Measurements from ENCODE around the gene FLII.

DNA sequence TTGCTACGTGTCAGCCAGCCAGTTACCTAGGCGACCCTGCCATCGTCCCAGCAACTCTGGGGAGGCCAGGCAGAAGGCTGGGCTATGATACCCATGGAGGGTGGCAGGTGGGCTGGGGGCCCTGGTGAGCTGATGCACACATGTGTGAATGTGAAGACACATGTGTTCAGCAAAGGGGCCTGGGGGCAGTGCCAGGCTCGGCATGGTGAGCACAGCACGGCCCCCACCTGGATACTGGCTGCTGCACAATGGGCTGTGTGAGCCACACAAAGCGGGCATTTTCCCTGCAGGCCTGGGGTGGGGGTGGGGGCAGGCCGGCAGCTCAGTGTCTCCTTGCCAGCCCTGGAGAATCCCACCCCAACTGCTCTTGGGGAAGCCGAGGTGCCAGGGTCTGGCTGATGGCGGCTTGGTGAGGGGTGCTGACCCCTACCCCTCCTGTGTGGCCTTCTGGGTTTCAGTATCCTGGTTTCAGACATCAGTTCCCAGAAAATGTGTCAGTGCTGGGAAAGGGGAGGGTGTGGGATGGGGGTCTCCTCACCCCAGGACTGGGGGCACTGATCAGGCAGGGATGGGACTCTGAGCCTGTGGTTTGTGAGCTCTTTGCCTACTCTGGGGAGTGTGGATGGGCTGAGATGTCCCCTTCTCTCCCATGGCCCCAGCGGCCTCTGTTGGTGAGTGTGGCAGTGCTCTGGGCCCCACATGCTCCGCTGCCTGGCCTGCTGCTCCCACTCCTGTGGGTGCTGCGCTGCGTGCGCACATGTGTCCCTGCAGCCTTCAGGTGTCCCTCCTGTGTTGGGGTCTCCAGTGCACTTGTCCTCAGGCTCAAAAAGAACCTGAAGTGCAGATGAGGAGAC, 28.0 kb downstream of the FLII start:
- TF ChIP-seq, protein P1, sequence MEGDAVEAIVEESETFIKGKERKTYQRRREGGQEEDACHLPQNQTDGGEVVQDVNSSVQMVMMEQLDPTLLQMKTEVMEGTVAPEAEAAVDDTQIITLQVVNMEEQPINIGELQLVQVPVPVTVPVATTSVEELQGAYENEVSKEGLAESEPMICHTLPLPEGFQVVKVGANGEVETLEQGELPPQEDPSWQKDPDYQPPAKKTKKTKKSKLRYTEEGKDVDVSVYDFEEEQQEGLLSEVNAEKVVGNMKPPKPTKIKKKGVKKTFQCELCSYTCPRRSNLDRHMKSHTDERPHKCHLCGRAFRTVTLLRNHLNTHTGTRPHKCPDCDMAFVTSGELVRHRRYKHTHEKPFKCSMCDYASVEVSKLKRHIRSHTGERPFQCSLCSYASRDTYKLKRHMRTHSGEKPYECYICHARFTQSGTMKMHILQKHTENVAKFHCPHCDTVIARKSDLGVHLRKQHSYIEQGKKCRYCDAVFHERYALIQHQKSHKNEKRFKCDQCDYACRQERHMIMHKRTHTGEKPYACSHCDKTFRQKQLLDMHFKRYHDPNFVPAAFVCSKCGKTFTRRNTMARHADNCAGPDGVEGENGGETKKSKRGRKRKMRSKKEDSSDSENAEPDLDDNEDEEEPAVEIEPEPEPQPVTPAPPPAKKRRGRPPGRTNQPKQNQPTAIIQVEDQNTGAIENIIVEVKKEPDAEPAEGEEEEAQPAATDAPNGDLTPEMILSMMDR (conservative IDR thresholded peaks at IDR 0.05; ENCODE audit: low read depth in 2 of 2) = no peak
- TF ChIP-seq POLR2AphosphoS5 (IDR thresholded peaks at IDR 0.05; ENCODE audit: low read depth) (no peak), CREB1 (CRISPR knock-in tag; IDR thresholded peaks at IDR 0.05; ENCODE audit: low read depth) (no peak), EZH2 (IDR thresholded peaks at IDR 0.05; ENCODE audit: low read depth, unreplicated experiment) (no peak), ZNF114 (CRISPR knock-in tag; IDR thresholded peaks at IDR 0.05) (no peak)
- TF ChIP-seq, protein P2, sequence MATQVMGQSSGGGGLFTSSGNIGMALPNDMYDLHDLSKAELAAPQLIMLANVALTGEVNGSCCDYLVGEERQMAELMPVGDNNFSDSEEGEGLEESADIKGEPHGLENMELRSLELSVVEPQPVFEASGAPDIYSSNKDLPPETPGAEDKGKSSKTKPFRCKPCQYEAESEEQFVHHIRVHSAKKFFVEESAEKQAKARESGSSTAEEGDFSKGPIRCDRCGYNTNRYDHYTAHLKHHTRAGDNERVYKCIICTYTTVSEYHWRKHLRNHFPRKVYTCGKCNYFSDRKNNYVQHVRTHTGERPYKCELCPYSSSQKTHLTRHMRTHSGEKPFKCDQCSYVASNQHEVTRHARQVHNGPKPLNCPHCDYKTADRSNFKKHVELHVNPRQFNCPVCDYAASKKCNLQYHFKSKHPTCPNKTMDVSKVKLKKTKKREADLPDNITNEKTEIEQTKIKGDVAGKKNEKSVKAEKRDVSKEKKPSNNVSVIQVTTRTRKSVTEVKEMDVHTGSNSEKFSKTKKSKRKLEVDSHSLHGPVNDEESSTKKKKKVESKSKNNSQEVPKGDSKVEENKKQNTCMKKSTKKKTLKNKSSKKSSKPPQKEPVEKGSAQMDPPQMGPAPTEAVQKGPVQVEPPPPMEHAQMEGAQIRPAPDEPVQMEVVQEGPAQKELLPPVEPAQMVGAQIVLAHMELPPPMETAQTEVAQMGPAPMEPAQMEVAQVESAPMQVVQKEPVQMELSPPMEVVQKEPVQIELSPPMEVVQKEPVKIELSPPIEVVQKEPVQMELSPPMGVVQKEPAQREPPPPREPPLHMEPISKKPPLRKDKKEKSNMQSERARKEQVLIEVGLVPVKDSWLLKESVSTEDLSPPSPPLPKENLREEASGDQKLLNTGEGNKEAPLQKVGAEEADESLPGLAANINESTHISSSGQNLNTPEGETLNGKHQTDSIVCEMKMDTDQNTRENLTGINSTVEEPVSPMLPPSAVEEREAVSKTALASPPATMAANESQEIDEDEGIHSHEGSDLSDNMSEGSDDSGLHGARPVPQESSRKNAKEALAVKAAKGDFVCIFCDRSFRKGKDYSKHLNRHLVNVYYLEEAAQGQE (IDR thresholded peaks at IDR 0.05; ENCODE audit: unreplicated experiment) = no peak
